ENCODE measurements around the gene TYRO3. TPM values are rescaled to one million over a fixed set of nuclear protein-coding genes. Genes with fewer than 3 reads are reported as not detected.

TYRO3 gene
- total RNA-seq, 1 donor from 2014 or later, result 13.3 TPM

DNA sequence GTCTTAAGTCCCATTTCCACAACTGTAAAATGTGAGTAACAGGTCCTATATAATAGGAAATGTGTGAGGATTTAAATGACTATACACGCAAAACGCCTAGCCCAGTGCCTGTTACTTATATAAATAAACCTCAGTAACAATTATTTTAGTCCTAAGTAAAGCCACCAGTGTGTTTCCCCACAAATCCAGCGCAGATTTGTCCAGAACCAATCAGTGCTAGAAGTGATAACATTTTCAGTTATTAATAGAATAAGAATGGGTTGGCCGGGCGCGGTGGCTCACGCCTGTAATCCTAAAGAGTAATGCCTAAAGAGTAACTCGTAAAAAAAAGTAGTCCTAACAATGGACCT is 15.5 kb upstream of the TYRO3 start:
- no peaks in the 10 kb centered on the region for H3K36me3 ChIP-seq
- no peaks in the 10 kb centered on the region for H3K9me3 ChIP-seq
- intact Hi-C loops (cut with DNase I), result no loop called here
- H3K27ac ChIP-seq, result peak overlapping the region; percentile 69
- peak overlapping the region; percentile 80 to 86 for H3K4me3 ChIP-seq
- DNase-seq (ENCODE audit: extremely low spot score in 2 of 2), result no peak
- H3K27me3 ChIP-seq, result no peaks in the 10 kb centered on the region
- TF ChIP-seq POLR2AphosphoS5 (IDR thresholded peaks at IDR 0.05; ENCODE audit: insufficient read depth in 1 of 2, low read depth in 1 of 2), result no peak
- TF ChIP-seq, protein P1, sequence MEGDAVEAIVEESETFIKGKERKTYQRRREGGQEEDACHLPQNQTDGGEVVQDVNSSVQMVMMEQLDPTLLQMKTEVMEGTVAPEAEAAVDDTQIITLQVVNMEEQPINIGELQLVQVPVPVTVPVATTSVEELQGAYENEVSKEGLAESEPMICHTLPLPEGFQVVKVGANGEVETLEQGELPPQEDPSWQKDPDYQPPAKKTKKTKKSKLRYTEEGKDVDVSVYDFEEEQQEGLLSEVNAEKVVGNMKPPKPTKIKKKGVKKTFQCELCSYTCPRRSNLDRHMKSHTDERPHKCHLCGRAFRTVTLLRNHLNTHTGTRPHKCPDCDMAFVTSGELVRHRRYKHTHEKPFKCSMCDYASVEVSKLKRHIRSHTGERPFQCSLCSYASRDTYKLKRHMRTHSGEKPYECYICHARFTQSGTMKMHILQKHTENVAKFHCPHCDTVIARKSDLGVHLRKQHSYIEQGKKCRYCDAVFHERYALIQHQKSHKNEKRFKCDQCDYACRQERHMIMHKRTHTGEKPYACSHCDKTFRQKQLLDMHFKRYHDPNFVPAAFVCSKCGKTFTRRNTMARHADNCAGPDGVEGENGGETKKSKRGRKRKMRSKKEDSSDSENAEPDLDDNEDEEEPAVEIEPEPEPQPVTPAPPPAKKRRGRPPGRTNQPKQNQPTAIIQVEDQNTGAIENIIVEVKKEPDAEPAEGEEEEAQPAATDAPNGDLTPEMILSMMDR (IDR thresholded peaks at IDR 0.05), result no peak
- no peak for TF ChIP-seq POLR2A (IDR thresholded peaks at IDR 0.05)
- H3K4me1 ChIP-seq, result peaks cover 14% of the 10 kb centered on the region

DNA sequence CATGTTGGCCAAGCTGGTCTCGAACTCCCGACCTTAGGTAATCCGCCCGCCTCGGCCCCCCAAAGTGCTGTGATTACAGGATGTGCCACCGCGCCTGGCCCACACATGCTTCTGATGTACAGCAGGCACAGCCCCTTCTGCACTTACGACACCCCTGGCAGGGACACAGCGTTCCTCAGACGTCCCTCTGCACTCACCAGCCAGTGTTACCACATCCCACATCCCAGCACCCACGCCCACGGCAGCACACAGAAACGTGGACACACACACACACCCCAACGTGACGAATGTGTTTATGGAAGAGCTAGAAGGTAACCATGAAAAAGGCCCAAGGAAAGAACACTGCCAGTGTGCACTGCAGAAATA is 14.4 kb upstream of the TYRO3 start:
- peaks cover 14% of the 10 kb centered on the region for H3K4me1 ChIP-seq
- H3K9me3 ChIP-seq, result no peaks in the 10 kb centered on the region
- peak overlapping the region; percentile 80 to 86 for H3K4me3 ChIP-seq
- no peak for TF ChIP-seq POLR2AphosphoS5 (IDR thresholded peaks at IDR 0.05; ENCODE audit: insufficient read depth in 1 of 2, low read depth in 1 of 2)
- no peak for TF ChIP-seq POLR2A (IDR thresholded peaks at IDR 0.05)
- TF ChIP-seq, protein P1 (IDR thresholded peaks at IDR 0.05), result no peak
- DNase-seq (ENCODE audit: extremely low spot score in 2 of 2), result no peak
- H3K36me3 ChIP-seq, result no peaks in the 10 kb centered on the region
- peak overlapping the region; percentile 69 for H3K27ac ChIP-seq
- intact Hi-C loops (cut with DNase I), result no loop called here
- H3K27me3 ChIP-seq, result no peaks in the 10 kb centered on the region

DNA sequence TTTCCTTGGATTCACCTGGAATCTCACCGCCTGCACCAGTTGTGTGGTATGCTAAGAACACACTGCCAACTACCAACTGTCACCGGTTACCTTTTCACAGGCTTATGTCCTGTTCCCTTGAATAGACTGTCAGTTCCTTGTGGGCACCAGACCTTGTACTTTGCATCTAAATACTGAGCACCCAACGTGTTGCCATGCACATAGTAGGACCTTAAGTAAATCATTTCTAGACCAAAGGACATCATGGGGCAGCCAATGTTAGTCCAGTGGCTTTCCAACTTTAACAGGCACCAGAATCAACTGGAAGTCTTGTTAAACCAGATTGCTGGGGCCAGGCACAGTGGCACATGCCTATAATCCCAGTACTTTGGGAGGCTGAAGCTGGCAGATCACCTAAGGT is 13.8 kb upstream of the TYRO3 start:
- H3K27ac ChIP-seq, result no peak overlapping the region
- no peak overlapping the region for H3K4me3 ChIP-seq
- H3K36me3 ChIP-seq, result no peaks in the 10 kb centered on the region
- TF ChIP-seq, protein P1 (IDR thresholded peaks at IDR 0.05), result no peak
- TF ChIP-seq POLR2AphosphoS5 (IDR thresholded peaks at IDR 0.05; ENCODE audit: insufficient read depth in 1 of 2, low read depth in 1 of 2) (no peak), POLR2A (IDR thresholded peaks at IDR 0.05) (no peak)
- no peaks in the 10 kb centered on the region for H3K9me3 ChIP-seq
- peaks cover 14% of the 10 kb centered on the region for H3K4me1 ChIP-seq
- no peak for DNase-seq (ENCODE audit: extremely low spot score in 2 of 2)
- intact Hi-C loops (cut with DNase I), result no loop called here
- no peaks in the 10 kb centered on the region for H3K27me3 ChIP-seq

DNA sequence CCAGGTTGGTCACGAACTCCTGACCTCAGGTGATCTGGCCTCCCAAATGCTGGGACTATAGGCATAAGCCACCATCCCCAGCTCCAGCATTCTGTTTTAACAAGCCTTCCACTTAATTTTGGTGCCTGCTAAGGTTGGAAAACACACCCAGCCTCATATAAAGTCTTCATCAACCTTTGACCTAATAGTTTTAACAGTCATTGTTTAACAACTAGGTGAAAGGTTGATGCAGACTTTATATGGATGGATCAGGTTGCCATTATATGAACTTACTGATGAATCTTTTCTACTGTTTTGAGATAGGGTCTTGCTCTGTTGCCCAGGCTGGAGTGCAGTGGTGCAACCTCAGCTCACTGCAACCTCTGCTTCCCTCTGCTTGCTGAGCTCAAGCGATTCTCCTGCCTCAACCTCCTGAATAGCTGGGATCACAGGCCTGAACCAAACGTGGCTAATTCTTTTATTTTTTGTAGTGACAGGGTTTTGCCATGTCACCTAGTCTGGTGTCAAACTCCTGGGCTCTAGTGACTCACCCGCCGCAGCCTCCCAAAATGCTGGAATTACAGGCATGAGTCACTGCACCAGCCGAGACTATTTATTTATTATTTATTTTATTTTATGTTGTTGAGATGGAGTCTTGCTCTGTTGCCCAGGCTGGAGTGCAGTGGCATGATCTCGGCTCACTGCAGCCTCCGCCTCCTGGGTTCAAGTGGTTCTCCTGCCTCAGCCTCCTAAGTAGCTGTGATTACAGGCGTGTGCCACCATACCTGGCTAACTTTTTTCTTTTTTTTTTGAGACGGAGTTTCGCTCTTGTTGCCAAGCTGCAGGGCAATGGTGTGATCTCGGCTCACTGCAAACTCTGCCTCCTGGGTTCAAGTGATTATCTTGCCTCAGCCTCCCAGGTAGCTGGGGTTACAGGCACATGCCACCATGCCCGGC is 11.9 kb upstream of the TYRO3 start:
- H3K27me3 ChIP-seq, result no peaks in the 10 kb centered on the region
- TF ChIP-seq POLR2A (IDR thresholded peaks at IDR 0.05) (no peak), POLR2AphosphoS5 (IDR thresholded peaks at IDR 0.05; ENCODE audit: insufficient read depth in 1 of 2, low read depth in 1 of 2) (no peak)
- TF ChIP-seq, protein P1 (IDR thresholded peaks at IDR 0.05), result no peak

More for the DNA sequence above, 11.9 kb upstream of the TYRO3 start:
- DNase-seq (ENCODE audit: extremely low spot score in 2 of 2), result no peak
- intact Hi-C loops (cut with DNase I), result no loop called here
- Histone ChIP-seq H3K36me3 (no peaks in the 10 kb centered on the region), H3K4me3 (no peak overlapping the region), H3K4me1 (peaks cover 14% of the 10 kb centered on the region), H3K27ac (no peak overlapping the region), H3K9me3 (no peaks in the 10 kb centered on the region)

Data from vagina (tissue), 2 donors.